GM19468 (cell line): ENCODE data around the gene EML1.

Experiments
- ATAC-seq: cut with Tn5 transposase; IDR thresholded peaks from one replicate; pipeline ENCODE4 v1.9.1; 2021; ENCODE audit warnings: mild to moderate bottlenecking, moderate library complexity, moderate number of reproducible peaks; ENCODE audit not compliant: unreplicated experiment; ENCODE audit errors: extremely low read depth

Gene EML1

GRCh38 chr14:99773521-99774497, 19.4 kb upstream of the EML1 start:
- ATAC-seq = no peak

GRCh38 chr14:99774556-99775307, 18.5 kb upstream of the EML1 start:
- ATAC-seq = no peak

- ATAC-seq = no peak
These were observed 17.9 kb upstream of the EML1 start for GRCh38 chr14:99775351-99775750.

GRCh38 chr14:99777951-99778350, 15.3 kb upstream of the EML1 start:
- no peak for ATAC-seq

- ATAC-seq = no peak
These were observed 13.5 kb upstream of the EML1 start for GRCh38 chr14:99779751-99780150.

GRCh38 chr14:99780690-99781089, 12.5 kb upstream of the EML1 start:
- ATAC-seq = no peak

GRCh38 chr14:99781091-99781490, 12.1 kb upstream of the EML1 start:
- ATAC-seq = no peak

GRCh38 chr14:99781853-99782610, 11.2 kb upstream of the EML1 start:
- no peak for ATAC-seq

- ATAC-seq = no peak
These were observed 8.7 kb upstream of the EML1 start for GRCh38 chr14:99784508-99784907.

- ATAC-seq = no peak
These were observed 7.8 kb upstream of the EML1 start for GRCh38 chr14:99785426-99785825.

GRCh38 chr14:99786511-99786989, 6.7 kb upstream of the EML1 start:
- ATAC-seq = no peak

GRCh38 chr14:99788713-99789112, 4.5 kb upstream of the EML1 start:
- ATAC-seq = no peak

GRCh38 chr14:99789581-99789980, 3.6 kb upstream of the EML1 start:
- ATAC-seq = no peak

- ATAC-seq = no peak
These were observed 2.8 kb upstream of the EML1 start for GRCh38 chr14:99790201-99790977.

- no peak for ATAC-seq
These were observed 2.2 kb upstream of the EML1 start for GRCh38 chr14:99790978-99791376.

- ATAC-seq = no peak
These were observed 1.6 kb upstream of the EML1 start for GRCh38 chr14:99791476-99792209.

GRCh38 chr14:99792210-99792535, 1.0 kb upstream of the EML1 start:
- ATAC-seq = no peak

- ATAC-seq = no peak
These were observed 531 bp upstream of the EML1 start for GRCh38 chr14:99792551-99793212.
